HG03025 (cell line): ENCODE data around the gene VEGFA.

Source experiments
- ATAC-seq: cut with Tn5 transposase; IDR thresholded peaks from one replicate; pipeline ENCODE4 v1.9.1; 2021; ENCODE audit warnings: mild to moderate bottlenecking, moderate library complexity; ENCODE audit not compliant: unreplicated experiment, low FRiP score

Gene VEGFA

GRCh38 chr6:43781941-43782704 lies 12.1 kb downstream of the VEGFA start:
- ATAC-seq: no peak

GRCh38 chr6:43782764-43783513 lies 12.9 kb downstream of the VEGFA start:
- no peak for ATAC-seq

- ATAC-seq: no peak
Observed at GRCh38 chr6:43784049-43784855, 14.2 kb downstream of the VEGFA start.

GRCh38 chr6:43785220-43785752 lies 15.3 kb downstream of the VEGFA start:
- no peak for ATAC-seq

- no peak for ATAC-seq
Observed at GRCh38 chr6:43785904-43786303, 15.9 kb downstream of the VEGFA start.

GRCh38 chr6:43786664-43787329 lies 16.8 kb downstream of the VEGFA start:
- no peak for ATAC-seq

- no peak for ATAC-seq
Observed at GRCh38 chr6:43788301-43788700, 18.3 kb downstream of the VEGFA start.

GRCh38 chr6:43789447-43789846 lies 19.4 kb downstream of the VEGFA start:
- no peak for ATAC-seq

- no peak for ATAC-seq
Observed at GRCh38 chr6:43790031-43790430, 20.0 kb downstream of the VEGFA start.

GRCh38 chr6:43791745-43792422 lies 21.9 kb downstream of the VEGFA start:
- ATAC-seq: no peak

- no peak for ATAC-seq
Observed at GRCh38 chr6:43793154-43793874, 23.3 kb downstream of the VEGFA start.

GRCh38 chr6:43793875-43794242 lies 23.8 kb downstream of the VEGFA start:
- no peak for ATAC-seq

GRCh38 chr6:43795421-43795820 lies 25.4 kb downstream of the VEGFA start:
- no peak for ATAC-seq

- ATAC-seq: no peak
Observed at GRCh38 chr6:43796168-43796567, 26.2 kb downstream of the VEGFA start.

GRCh38 chr6:43796903-43797890 lies 27.2 kb downstream of the VEGFA start:
- ATAC-seq: no peak

- no peak for ATAC-seq
Observed at GRCh38 chr6:43797919-43798318, 27.9 kb downstream of the VEGFA start.

- no peak for ATAC-seq
Observed at GRCh38 chr6:43798688-43799444, 28.9 kb downstream of the VEGFA start.
